ENCODE measurements around the gene DYRK3. TPM values are rescaled to one million over a fixed set of nuclear protein-coding genes. Genes with fewer than 3 reads are reported as not detected.

DYRK3 gene
- total and polyA plus RNA-seq, 2 of the 13 experiments (the other 11 are each of a cell fraction or from before 2014, with no cell fraction given) = 0.48 to 2.8 TPM

DNA sequence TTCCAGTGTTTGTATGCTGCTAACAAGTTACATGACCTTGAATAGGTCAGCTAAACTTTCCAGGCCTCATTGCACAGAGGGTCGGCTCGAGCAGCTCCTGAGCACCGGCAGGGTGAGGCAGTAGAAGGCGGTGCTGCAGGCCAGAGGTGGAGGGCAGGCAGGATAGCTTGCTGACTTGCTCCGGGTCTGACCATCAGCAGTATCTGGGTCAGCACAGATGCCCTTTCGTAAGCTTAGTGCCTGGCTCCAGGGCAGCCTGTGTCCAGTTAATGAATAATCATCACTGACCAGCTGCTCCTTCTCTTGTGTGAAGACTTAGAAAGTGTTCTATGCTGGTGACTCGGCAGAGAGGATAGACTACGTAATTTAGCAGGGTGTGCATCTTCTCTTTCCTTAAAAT, 56.3 kb downstream of the DYRK3 start (continued):
- TF ChIP-seq ZSCAN12 (CRISPR knock-in tag; IDR thresholded peaks at IDR 0.05) (no peak), ATRX (CRISPR knock-in tag; IDR thresholded peaks at IDR 0.05; ENCODE audit: borderline replicate concordance) (no peak), NCOA2 (CRISPR knock-in tag; IDR thresholded peaks at IDR 0.05) (no peak), ZBTB38 (CRISPR knock-in tag; IDR thresholded peaks at IDR 0.05) (0 out of 2 replicates have a peak, but pooled peaks have one; percentile 17), ZNF777 (CRISPR knock-in tag; IDR thresholded peaks at IDR 0.05) (no peak), ARID5B (CRISPR knock-in tag; IDR thresholded peaks at IDR 0.05) (peak; percentile 34; the same call in 1 of the 2 replicates), KLF9 (CRISPR knock-in tag; IDR thresholded peaks at IDR 0.05; ENCODE audit: low read depth) (no peak)
- TF ChIP-seq, protein P1, sequence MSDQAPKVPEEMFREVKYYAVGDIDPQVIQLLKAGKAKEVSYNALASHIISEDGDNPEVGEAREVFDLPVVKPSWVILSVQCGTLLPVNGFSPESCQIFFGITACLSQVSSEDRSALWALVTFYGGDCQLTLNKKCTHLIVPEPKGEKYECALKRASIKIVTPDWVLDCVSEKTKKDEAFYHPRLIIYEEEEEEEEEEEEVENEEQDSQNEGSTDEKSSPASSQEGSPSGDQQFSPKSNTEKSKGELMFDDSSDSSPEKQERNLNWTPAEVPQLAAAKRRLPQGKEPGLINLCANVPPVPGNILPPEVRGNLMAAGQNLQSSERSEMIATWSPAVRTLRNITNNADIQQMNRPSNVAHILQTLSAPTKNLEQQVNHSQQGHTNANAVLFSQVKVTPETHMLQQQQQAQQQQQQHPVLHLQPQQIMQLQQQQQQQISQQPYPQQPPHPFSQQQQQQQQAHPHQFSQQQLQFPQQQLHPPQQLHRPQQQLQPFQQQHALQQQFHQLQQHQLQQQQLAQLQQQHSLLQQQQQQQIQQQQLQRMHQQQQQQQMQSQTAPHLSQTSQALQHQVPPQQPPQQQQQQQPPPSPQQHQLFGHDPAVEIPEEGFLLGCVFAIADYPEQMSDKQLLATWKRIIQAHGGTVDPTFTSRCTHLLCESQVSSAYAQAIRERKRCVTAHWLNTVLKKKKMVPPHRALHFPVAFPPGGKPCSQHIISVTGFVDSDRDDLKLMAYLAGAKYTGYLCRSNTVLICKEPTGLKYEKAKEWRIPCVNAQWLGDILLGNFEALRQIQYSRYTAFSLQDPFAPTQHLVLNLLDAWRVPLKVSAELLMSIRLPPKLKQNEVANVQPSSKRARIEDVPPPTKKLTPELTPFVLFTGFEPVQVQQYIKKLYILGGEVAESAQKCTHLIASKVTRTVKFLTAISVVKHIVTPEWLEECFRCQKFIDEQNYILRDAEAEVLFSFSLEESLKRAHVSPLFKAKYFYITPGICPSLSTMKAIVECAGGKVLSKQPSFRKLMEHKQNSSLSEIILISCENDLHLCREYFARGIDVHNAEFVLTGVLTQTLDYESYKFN (CRISPR knock-in tag; conservative IDR thresholded peaks at IDR 0.05) = 0 out of 2 replicates have a peak, but pooled peaks have one; percentile 33
- TF ChIP-seq, protein P2, sequence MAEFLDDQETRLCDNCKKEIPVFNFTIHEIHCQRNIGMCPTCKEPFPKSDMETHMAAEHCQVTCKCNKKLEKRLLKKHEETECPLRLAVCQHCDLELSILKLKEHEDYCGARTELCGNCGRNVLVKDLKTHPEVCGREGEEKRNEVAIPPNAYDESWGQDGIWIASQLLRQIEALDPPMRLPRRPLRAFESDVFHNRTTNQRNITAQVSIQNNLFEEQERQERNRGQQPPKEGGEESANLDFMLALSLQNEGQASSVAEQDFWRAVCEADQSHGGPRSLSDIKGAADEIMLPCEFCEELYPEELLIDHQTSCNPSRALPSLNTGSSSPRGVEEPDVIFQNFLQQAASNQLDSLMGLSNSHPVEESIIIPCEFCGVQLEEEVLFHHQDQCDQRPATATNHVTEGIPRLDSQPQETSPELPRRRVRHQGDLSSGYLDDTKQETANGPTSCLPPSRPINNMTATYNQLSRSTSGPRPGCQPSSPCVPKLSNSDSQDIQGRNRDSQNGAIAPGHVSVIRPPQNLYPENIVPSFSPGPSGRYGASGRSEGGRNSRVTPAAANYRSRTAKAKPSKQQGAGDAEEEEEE (CRISPR knock-in tag; IDR thresholded peaks at IDR 0.05; ENCODE audit: borderline replicate concordance) = no peak
- TF ChIP-seq, protein P3, sequence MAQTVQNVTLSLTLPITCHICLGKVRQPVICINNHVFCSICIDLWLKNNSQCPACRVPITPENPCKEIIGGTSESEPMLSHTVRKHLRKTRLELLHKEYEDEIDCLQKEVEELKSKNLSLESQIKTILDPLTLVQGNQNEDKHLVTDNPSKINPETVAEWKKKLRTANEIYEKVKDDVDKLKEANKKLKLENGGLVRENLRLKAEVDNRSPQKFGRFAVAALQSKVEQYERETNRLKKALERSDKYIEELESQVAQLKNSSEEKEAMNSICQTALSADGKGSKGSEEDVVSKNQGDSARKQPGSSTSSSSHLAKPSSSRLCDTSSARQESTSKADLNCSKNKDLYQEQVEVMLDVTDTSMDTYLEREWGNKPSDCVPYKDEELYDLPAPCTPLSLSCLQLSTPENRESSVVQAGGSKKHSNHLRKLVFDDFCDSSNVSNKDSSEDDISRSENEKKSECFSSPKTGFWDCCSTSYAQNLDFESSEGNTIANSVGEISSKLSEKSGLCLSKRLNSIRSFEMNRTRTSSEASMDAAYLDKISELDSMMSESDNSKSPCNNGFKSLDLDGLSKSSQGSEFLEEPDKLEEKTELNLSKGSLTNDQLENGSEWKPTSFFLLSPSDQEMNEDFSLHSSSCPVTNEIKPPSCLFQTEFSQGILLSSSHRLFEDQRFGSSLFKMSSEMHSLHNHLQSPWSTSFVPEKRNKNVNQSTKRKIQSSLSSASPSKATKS (CRISPR knock-in tag; IDR thresholded peaks at IDR 0.05) = no peak
